GM06990 (cell line): ENCODE results near the gene KCNK10.

ENCODE experiments used
- DNase-seq: peaks from one replicate; pipeline ENCODE4 v3.0.0-alpha.2; 2011; ENCODE audit not compliant: insufficient read length; ENCODE audit errors: extremely low read depth
- H3K27me3 ChIP-seq: replicated peaks from 2 replicates; pipeline ENCODE4 v1.6.0; 2011; ENCODE audit warnings: low read length; ENCODE audit not compliant: control insufficient read depth, insufficient read depth
- H3K36me3 ChIP-seq: 2 replicates; pipeline ENCODE4 v1.5.1; 2011; ENCODE audit warnings: low read length; ENCODE audit not compliant: control insufficient read depth, insufficient read depth
- H3K4me3 ChIP-seq: replicated peaks from 2 replicates; pipeline ENCODE4 v1.5.1; 2011; ENCODE audit warnings: low read depth, mild to moderate bottlenecking, control low read depth, low read length
- CTCF ChIP-seq: IDR thresholded peaks from 2 replicates; pipeline ENCODE4 v1.5.1; 2011; ENCODE audit warnings: low read length, control low read depth, mild to moderate bottlenecking, inconsistent platforms; ENCODE audit not compliant: insufficient read depth, poor library complexity, severe bottlenecking

Gene KCNK10

GRCh38 chr14:88276923-88277596, 46.0 kb downstream of the KCNK10 start:
- no peak for DNase-seq
- Histone ChIP-seq H3K36me3 (no peaks in the 10 kb centered on the region), H3K4me3 (no peak overlapping the region), H3K27me3 (peaks cover 2% of the 10 kb centered on the region)
- TF ChIP-seq CTCF, result no peak

- TF ChIP-seq CTCF, result no peak
- Histone ChIP-seq H3K4me3 (no peak overlapping the region), H3K36me3 (no peaks in the 10 kb centered on the region), H3K27me3 (peaks cover 2% of the 10 kb centered on the region)
- no peak for DNase-seq
These were observed 50.4 kb downstream of the KCNK10 start for GRCh38 chr14:88272390-88273269.

- Histone ChIP-seq H3K27me3 (peaks cover 2% of the 10 kb centered on the region), H3K36me3 (no peaks in the 10 kb centered on the region), H3K4me3 (no peak overlapping the region)
- no peak for TF ChIP-seq CTCF
- DNase-seq, result no peak
These were observed 51.9 kb downstream of the KCNK10 start for GRCh38 chr14:88271205-88271604.

- DNase-seq, result no peak
- no peaks in the 10 kb centered on the region for H3K36me3 ChIP-seq
- peaks cover 2% of the 10 kb centered on the region for H3K27me3 ChIP-seq
- no peak for TF ChIP-seq CTCF
- H3K4me3 ChIP-seq, result no peak overlapping the region
These were observed 52.3 kb downstream of the KCNK10 start for GRCh38 chr14:88270776-88271175.

- H3K27me3 ChIP-seq, result peaks cover 2% of the 10 kb centered on the region
- H3K36me3 ChIP-seq, result no peaks in the 10 kb centered on the region
- no peak for DNase-seq
- TF ChIP-seq CTCF, result no peak
- H3K4me3 ChIP-seq, result no peak overlapping the region
These were observed 53.2 kb downstream of the KCNK10 start for GRCh38 chr14:88269806-88270420.
